WERI-Rb-1 (cell line): ENCODE data around the gene CSNK2B.
A peak's percentile ranks its signal among the peaks of the same experiment; 100 is the strongest.

ENCODE experiments used
- DNase-seq: peaks from one replicate; pipeline ENCODE4 v3.0.0-alpha.2; 2020
- H3K27ac ChIP-seq: fragments of 250-450 bp; sonication (Bioruptor Pico); 2 replicates; pipeline ENCODE4 v1.5.1; 2020; ENCODE audit warnings: mild to moderate bottlenecking, moderate library complexity
- H3K27me3 ChIP-seq: fragments of 250-450 bp; sonication (Bioruptor Pico); 2 replicates; pipeline ENCODE4 v1.5.1; 2021; ENCODE audit warnings: mild to moderate bottlenecking, low read depth, moderate library complexity; ENCODE audit not compliant: insufficient read depth, severe bottlenecking
- H3K36me3 ChIP-seq: fragments of 250-450 bp; sonication (Bioruptor Pico); 2 replicates; pipeline ENCODE4 v1.5.1; 2020; ENCODE audit warnings: mild to moderate bottlenecking, moderate library complexity
- H3K4me3 ChIP-seq: 2 replicates; pipeline ENCODE4 v1.5.1; 2011; ENCODE audit warnings: low read depth, mild to moderate bottlenecking, control low read depth, low read length
- H3K9me3 ChIP-seq: fragments of 250-450 bp; sonication (Bioruptor Pico); 2 replicates; pipeline ENCODE4 v1.5.1; 2021; ENCODE audit warnings: mild to moderate bottlenecking, moderate library complexity; ENCODE audit not compliant: severe bottlenecking
- CTCF ChIP-seq: IDR thresholded peaks from 2 replicates; pipeline ENCODE4 v1.5.1; 2011; ENCODE audit warnings: low read depth, mild to moderate bottlenecking, control low read depth, inconsistent platforms, low read length

Gene CSNK2B

GRCh38 chr6:31713991-31714684 is 48.3 kb downstream of the CSNK2B start:
- no peak overlapping the region for H3K4me3 ChIP-seq
- no peaks in the 10 kb centered on the region for H3K27me3 ChIP-seq
- H3K9me3 ChIP-seq = no peaks in the 10 kb centered on the region
- DNase-seq = peak; percentile 68
- TF ChIP-seq CTCF = no peak
- peak overlapping the region; percentile 59 for H3K27ac ChIP-seq
- H3K36me3 ChIP-seq = no peaks in the 10 kb centered on the region

GRCh38 chr6:31715022-31715958 is 49.4 kb downstream of the CSNK2B start, which contains the start of gene LY6G6D:
LY6G6D (plus strand) TSS chr6:31715348; CDS start chr6:31715356, 8 bp downstream.
- no peak within 1 kb of the TSS for H3K4me3 ChIP-seq
- peak within 1 kb of the TSS; percentile 59 for H3K27ac ChIP-seq
- no peak for DNase-seq
- no peaks in the 10 kb centered on the region for H3K9me3 ChIP-seq
- H3K36me3 ChIP-seq = no peaks in the 10 kb centered on the region
- H3K27me3 ChIP-seq = no peaks in the 10 kb centered on the region
- no peak for TF ChIP-seq CTCF

- Histone ChIP-seq H3K27ac (no peak overlapping the region), H3K4me3 (no peak overlapping the region), H3K36me3 (no peaks in the 10 kb centered on the region), H3K27me3 (no peaks in the 10 kb centered on the region), H3K9me3 (no peaks in the 10 kb centered on the region)
- DNase-seq = peak; percentile 17
- TF ChIP-seq CTCF = no peak
These were observed 51.8 kb downstream of the CSNK2B start for GRCh38 chr6:31717499-31718222.

- Histone ChIP-seq H3K27me3 (no peaks in the 10 kb centered on the region), H3K27ac (no peak overlapping the region), H3K9me3 (no peaks in the 10 kb centered on the region), H3K4me3 (no peak overlapping the region), H3K36me3 (no peaks in the 10 kb centered on the region)
- no peak for DNase-seq
- no peak for TF ChIP-seq CTCF
These were observed 52.4 kb downstream of the CSNK2B start for GRCh38 chr6:31718265-31718664.

- TF ChIP-seq CTCF = no peak
- Histone ChIP-seq H3K36me3 (no peaks in the 10 kb centered on the region), H3K9me3 (no peaks in the 10 kb centered on the region), H3K4me3 (no peak overlapping the region), H3K27ac (no peak overlapping the region), H3K27me3 (no peaks in the 10 kb centered on the region)
- DNase-seq = peak; percentile 15
These were observed 53.1 kb downstream of the CSNK2B start for GRCh38 chr6:31719001-31719400.
